ENCODE measurements around the gene CXorf51B.

DNA sequence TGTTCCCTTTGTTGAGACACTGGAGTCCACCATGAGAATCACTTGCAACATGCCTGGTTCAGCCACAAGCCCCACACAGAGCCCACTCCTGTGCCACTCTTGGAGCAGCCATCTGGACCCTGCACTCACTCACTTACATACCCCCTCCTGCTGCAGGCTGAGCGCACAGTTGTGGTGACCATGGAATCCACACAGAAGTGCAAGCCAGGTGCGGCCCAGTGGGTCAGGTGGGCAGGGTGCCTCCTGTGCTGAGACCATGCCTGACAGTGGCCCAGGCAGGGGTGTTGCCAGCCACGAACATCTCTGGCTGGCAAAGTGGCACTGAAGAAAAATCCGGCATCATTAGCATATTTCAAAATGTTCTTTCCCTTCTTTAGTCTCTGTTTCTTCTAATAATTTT, 22.4 kb downstream of the CXorf51B start:
- TF ChIP-seq, protein P1, sequence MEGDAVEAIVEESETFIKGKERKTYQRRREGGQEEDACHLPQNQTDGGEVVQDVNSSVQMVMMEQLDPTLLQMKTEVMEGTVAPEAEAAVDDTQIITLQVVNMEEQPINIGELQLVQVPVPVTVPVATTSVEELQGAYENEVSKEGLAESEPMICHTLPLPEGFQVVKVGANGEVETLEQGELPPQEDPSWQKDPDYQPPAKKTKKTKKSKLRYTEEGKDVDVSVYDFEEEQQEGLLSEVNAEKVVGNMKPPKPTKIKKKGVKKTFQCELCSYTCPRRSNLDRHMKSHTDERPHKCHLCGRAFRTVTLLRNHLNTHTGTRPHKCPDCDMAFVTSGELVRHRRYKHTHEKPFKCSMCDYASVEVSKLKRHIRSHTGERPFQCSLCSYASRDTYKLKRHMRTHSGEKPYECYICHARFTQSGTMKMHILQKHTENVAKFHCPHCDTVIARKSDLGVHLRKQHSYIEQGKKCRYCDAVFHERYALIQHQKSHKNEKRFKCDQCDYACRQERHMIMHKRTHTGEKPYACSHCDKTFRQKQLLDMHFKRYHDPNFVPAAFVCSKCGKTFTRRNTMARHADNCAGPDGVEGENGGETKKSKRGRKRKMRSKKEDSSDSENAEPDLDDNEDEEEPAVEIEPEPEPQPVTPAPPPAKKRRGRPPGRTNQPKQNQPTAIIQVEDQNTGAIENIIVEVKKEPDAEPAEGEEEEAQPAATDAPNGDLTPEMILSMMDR (IDR thresholded peaks at IDR 0.05; ENCODE audit: control extremely low read depth in 1 of 3, insufficient read depth in 1 of 3, low read depth in 1 of 3, low read length in 3 of 3), result no peak
- TF ChIP-seq RAD21 (IDR thresholded peaks at IDR 0.05 in 1 of 2, conservative IDR thresholded peaks at IDR 0.05 in 1 of 2; ENCODE audit: low read depth in 2 of 2, low read length in 2 of 2) (no peak), POLR2AphosphoS5 (IDR thresholded peaks at IDR 0.05; ENCODE audit: low read depth, low read length) (no peak), CREB1 (IDR thresholded peaks at IDR 0.05) (no peak), FOSL1 (IDR thresholded peaks at IDR 0.05; ENCODE audit: insufficient read depth, low read depth, low read length) (no peak)
- TF ChIP-seq, protein P2, sequence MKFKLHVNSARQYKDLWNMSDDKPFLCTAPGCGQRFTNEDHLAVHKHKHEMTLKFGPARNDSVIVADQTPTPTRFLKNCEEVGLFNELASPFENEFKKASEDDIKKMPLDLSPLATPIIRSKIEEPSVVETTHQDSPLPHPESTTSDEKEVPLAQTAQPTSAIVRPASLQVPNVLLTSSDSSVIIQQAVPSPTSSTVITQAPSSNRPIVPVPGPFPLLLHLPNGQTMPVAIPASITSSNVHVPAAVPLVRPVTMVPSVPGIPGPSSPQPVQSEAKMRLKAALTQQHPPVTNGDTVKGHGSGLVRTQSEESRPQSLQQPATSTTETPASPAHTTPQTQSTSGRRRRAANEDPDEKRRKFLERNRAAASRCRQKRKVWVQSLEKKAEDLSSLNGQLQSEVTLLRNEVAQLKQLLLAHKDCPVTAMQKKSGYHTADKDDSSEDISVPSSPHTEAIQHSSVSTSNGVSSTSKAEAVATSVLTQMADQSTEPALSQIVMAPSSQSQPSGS (IDR thresholded peaks at IDR 0.05; ENCODE audit: low read length), result no peak

Data from H1 (cell line).